ENCODE results near the gene IFITM1.
A peak's percentile ranks its signal among the peaks of the same experiment; 100 is the strongest.
"Not testable (repeated sequence)": the region's sequence is repeated elsewhere in the genome, so short reads cannot be mapped to it uniquely, and the experiment has no call there.

The IFITM1 gene

GRCh38 chr11:312092-312816, 1.6 kb upstream of the IFITM1 start:
- Mint-ChIP-seq H3K4me3 (peak overlapping the region; percentile 89), H3K36me3 (ENCODE audit: insufficient read depth) (peaks cover 55% of the 10 kb centered on the region), H3K4me1 (peaks cover 57% of the 10 kb centered on the region), H3K27ac (ENCODE audit: low read depth) (peak overlapping the region; percentile 96), H3K9me3 (no peaks in the 10 kb centered on the region), H3K27me3 (no peaks in the 10 kb centered on the region)
- DNase-seq (ENCODE audit: low spot score in 2 of 2) = no peak
- no peak for ATAC-seq (replicated peaks; ENCODE audit: extremely low read depth, poor library complexity, severe bottlenecking)

GRCh38 chr11:313304-313786, 495 bp upstream of the IFITM1 start:
- ATAC-seq (replicated peaks; ENCODE audit: extremely low read depth, poor library complexity, severe bottlenecking) (no peak), DNase-seq (ENCODE audit: low spot score in 2 of 2) (no peak)
- Mint-ChIP-seq H3K4me3 (peak overlapping the region; percentile 89), H3K36me3 (ENCODE audit: insufficient read depth) (peaks cover 54% of the 10 kb centered on the region), H3K9me3 (no peaks in the 10 kb centered on the region), H3K27me3 (no peaks in the 10 kb centered on the region), H3K4me1 (peaks cover 57% of the 10 kb centered on the region), H3K27ac (ENCODE audit: low read depth) (peak overlapping the region; percentile 96)

- H3K27ac Mint-ChIP-seq (ENCODE audit: low read depth) = peak overlapping the region; percentile 96
- peak; percentile 0 for ATAC-seq (replicated peaks; ENCODE audit: extremely low read depth, poor library complexity, severe bottlenecking)
- H3K27me3 Mint-ChIP-seq; DNase-seq (ENCODE audit: low spot score in 2 of 2); H3K9me3 Mint-ChIP-seq: not testable (repeated sequence)
- H3K36me3 Mint-ChIP-seq (ENCODE audit: insufficient read depth) = peaks cover 49% of the 10 kb centered on the region
- peaks cover 50% of the 10 kb centered on the region for H3K4me1 Mint-ChIP-seq
- H3K4me3 Mint-ChIP-seq = peak overlapping the region; percentile 89
Observed at GRCh38 chr11:314554-314875, 675 bp downstream of the IFITM1 start.

- Mint-ChIP-seq H3K36me3 (ENCODE audit: insufficient read depth) (peaks cover 48% of the 10 kb centered on the region), H3K27me3 (no peaks in the 10 kb centered on the region), H3K4me1 (peaks cover 52% of the 10 kb centered on the region), H3K4me3 (peak overlapping the region; percentile 89), H3K27ac (ENCODE audit: low read depth) (peak overlapping the region; percentile 96), H3K9me3 (no peaks in the 10 kb centered on the region)
- ATAC-seq (replicated peaks; ENCODE audit: extremely low read depth, poor library complexity, severe bottlenecking) (no peak), DNase-seq (ENCODE audit: low spot score in 2 of 2) (no peak)
Observed at GRCh38 chr11:315051-315481, 1.2 kb downstream of the IFITM1 start.

GRCh38 chr11:315516-315994, 1.7 kb downstream of the IFITM1 start:
- ATAC-seq (replicated peaks; ENCODE audit: extremely low read depth, poor library complexity, severe bottlenecking) (no peak), DNase-seq (ENCODE audit: low spot score in 2 of 2) (no peak)
- Mint-ChIP-seq H3K36me3 (ENCODE audit: insufficient read depth) (peaks cover 48% of the 10 kb centered on the region), H3K4me1 (peaks cover 56% of the 10 kb centered on the region), H3K27me3 (no peaks in the 10 kb centered on the region), H3K27ac (ENCODE audit: low read depth) (peak overlapping the region; percentile 96), H3K9me3 (no peaks in the 10 kb centered on the region), H3K4me3 (peak overlapping the region; percentile 89)

GRCh38 chr11:316031-316701, 2.3 kb downstream of the IFITM1 start:
- no peaks in the 10 kb centered on the region for H3K27me3 Mint-ChIP-seq
- peak overlapping the region; percentile 89 for H3K4me3 Mint-ChIP-seq
- peaks cover 62% of the 10 kb centered on the region for H3K4me1 Mint-ChIP-seq
- no peaks in the 10 kb centered on the region for H3K9me3 Mint-ChIP-seq
- H3K27ac Mint-ChIP-seq (ENCODE audit: low read depth) = peak overlapping the region; percentile 98
- ATAC-seq (replicated peaks; ENCODE audit: extremely low read depth, poor library complexity, severe bottlenecking) (no peak), DNase-seq (ENCODE audit: low spot score in 2 of 2) (no peak)
- H3K36me3 Mint-ChIP-seq (ENCODE audit: insufficient read depth) = peaks cover 48% of the 10 kb centered on the region

DNA sequence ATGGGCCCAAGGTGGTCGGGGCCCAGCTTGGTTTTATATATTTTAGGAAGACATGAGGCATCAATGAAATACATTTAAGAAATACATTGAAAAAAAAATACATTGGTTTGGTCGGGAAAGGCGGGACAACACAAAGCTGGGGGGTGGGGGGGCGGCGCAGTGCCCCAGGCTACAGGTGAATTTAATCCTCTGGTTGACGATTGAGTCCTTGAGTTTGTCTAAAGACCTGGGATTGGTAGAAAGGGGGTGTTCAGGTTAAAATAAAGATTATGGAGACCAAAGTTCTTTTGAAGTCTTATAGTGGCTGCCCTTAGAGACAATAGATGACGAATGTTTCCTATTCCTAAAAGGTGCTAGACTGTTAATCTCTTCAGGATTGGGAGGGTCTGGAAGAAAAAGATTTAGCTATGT, 3.1 kb downstream of the IFITM1 start:
- peak; percentile 6 for ATAC-seq (replicated peaks; ENCODE audit: extremely low read depth, poor library complexity, severe bottlenecking)

DNA sequence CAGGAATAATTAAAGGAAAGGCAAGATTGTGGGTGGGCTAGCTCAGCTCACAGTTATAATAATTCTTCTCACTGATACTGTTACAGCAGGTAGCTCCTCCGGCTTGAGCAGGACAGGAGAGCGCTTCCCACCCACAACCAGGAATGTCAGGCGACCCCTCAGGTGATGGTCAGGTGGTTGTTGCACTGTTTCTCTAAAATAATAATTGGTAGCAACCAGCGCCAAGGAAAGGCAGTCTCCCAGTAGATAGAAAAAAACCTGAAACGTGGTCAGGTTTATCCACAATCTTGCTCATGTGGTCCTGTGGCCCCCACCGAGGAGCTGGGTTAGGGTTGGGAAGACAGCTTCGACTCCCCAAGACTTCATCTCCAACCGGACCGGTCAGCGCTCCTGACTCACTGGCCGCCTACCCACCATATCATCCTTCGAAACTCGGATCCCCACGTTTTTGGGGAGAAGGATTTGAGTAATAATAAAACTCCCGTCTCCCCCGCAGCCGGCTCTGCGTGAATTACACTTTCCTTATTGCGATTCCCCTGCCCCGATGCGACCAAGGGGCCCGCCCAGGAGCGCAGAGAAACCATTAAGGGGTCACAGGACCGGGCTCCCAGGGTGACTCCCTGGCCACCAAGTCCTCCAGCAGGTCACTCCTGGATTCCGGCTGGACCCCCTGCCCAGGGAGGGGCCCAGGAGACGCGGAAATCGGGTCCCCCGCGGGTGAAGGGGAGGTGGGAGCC, 4.0 kb downstream of the IFITM1 start:
- H3K9me3 Mint-ChIP-seq; ATAC-seq (replicated peaks; ENCODE audit: extremely low read depth, poor library complexity, severe bottlenecking); H3K27me3 Mint-ChIP-seq; DNase-seq (ENCODE audit: low spot score in 2 of 2): not testable (repeated sequence)
- Mint-ChIP-seq H3K36me3 (ENCODE audit: insufficient read depth) (peaks cover 42% of the 10 kb centered on the region), H3K27ac (ENCODE audit: low read depth) (peak overlapping the region; percentile 98), H3K4me3 (peak overlapping the region; percentile 89), H3K4me1 (peaks cover 50% of the 10 kb centered on the region)

More for the DNA sequence above, 3.1 kb downstream of the IFITM1 start:
- no peaks in the 10 kb centered on the region for H3K27me3 Mint-ChIP-seq
- H3K27ac Mint-ChIP-seq (ENCODE audit: low read depth) = peak overlapping the region; percentile 98
- DNase-seq (ENCODE audit: low spot score in 2 of 2) = no peak
- peak overlapping the region; percentile 89 for H3K4me3 Mint-ChIP-seq
- H3K9me3 Mint-ChIP-seq = no peaks in the 10 kb centered on the region
- peaks cover 44% of the 10 kb centered on the region for H3K36me3 Mint-ChIP-seq (ENCODE audit: insufficient read depth)
- peaks cover 59% of the 10 kb centered on the region for H3K4me1 Mint-ChIP-seq

GRCh38 chr11:318405-319120, 4.7 kb downstream of the IFITM1 start:
- H3K9me3 Mint-ChIP-seq; H3K27ac Mint-ChIP-seq (ENCODE audit: low read depth); H3K27me3 Mint-ChIP-seq; DNase-seq (ENCODE audit: low spot score in 2 of 2): not testable (repeated sequence)
- peak; percentile 29 for ATAC-seq (replicated peaks; ENCODE audit: extremely low read depth, poor library complexity, severe bottlenecking)
- Mint-ChIP-seq H3K4me3 (peak overlapping the region; percentile 63), H3K4me1 (peaks cover 43% of the 10 kb centered on the region), H3K36me3 (ENCODE audit: insufficient read depth) (peaks cover 42% of the 10 kb centered on the region)

- DNase-seq (ENCODE audit: low spot score in 2 of 2); H3K9me3 Mint-ChIP-seq; ATAC-seq (replicated peaks; ENCODE audit: extremely low read depth, poor library complexity, severe bottlenecking); H3K27me3 Mint-ChIP-seq: not testable (repeated sequence)
- peak overlapping the region; percentile 81 for H3K27ac Mint-ChIP-seq (ENCODE audit: low read depth)
- peak overlapping the region; percentile 63 for H3K4me3 Mint-ChIP-seq
- H3K4me1 Mint-ChIP-seq = peaks cover 35% of the 10 kb centered on the region
- H3K36me3 Mint-ChIP-seq (ENCODE audit: insufficient read depth) = peaks cover 35% of the 10 kb centered on the region
Observed at GRCh38 chr11:319121-319887, 5.5 kb downstream of the IFITM1 start.

- Mint-ChIP-seq H3K36me3 (ENCODE audit: insufficient read depth) (peaks cover 30% of the 10 kb centered on the region), H3K4me1 (peaks cover 41% of the 10 kb centered on the region), H3K4me3 (peak overlapping the region; percentile 63), H3K27ac (ENCODE audit: low read depth) (peak overlapping the region; percentile 81)
- not testable (repeated sequence) for DNase-seq (ENCODE audit: low spot score in 2 of 2); H3K27me3 Mint-ChIP-seq; ATAC-seq (replicated peaks; ENCODE audit: extremely low read depth, poor library complexity, severe bottlenecking); H3K9me3 Mint-ChIP-seq
Observed at GRCh38 chr11:319888-320273, 6.0 kb downstream of the IFITM1 start.
